HEK293 (cell line): ENCODE data around the gene IFT80.
A peak's percentile ranks its signal among the peaks of the same experiment; 100 is the strongest.

Source experiments
- CTCF ChIA-PET: fragments of 350-600 bp; formaldehyde crosslinking; extraction: SDS; loops from one replicate; lab custom pipeline; 2021; ENCODE audit warnings: antibody characterized with exemption; lab: Yijun Ruan, JAX
- POLR2A ChIA-PET: fragments of 300-600 bp; formaldehyde crosslinking; extraction: SDS; loops from one replicate; lab custom pipeline; 2020; ENCODE audit warnings: antibody characterized with exemption, inconsistent platforms; lab: Yijun Ruan, JAX
- H3K27ac ChIP-seq: fragments of 200-500 bp; sonication (Bioruptor generic); 2 replicates; pipeline ENCODE4 v1.5.1; 2014; ENCODE audit warnings: low read depth, low read length, control low read depth, inconsistent platforms; ENCODE audit errors: extremely low read depth
- H3K36me3 ChIP-seq, 2 experiments: fragments of 200-500 bp in 1 of 2; sonication (Bioruptor generic) in 1 of 2; 1 replicate in 1 of 2; 2 replicates in 1 of 2; pipeline ENCODE4 v1.5.1; 2014 to 2017; ENCODE audit warnings: inconsistent platforms in 2 of 2, low read length in 2 of 2; ENCODE audit not compliant: control insufficient read depth in 2 of 2, insufficient read depth in 1 of 2
- H3K4me1 ChIP-seq: fragments of 200-500 bp; sonication (Bioruptor generic); 2 replicates; pipeline ENCODE4 v1.5.1; 2014; ENCODE audit warnings: mild to moderate bottlenecking, low read length, inconsistent platforms; ENCODE audit not compliant: control insufficient read depth, insufficient read depth
- H3K4me3 ChIP-seq: 2 replicates; pipeline ENCODE4 v1.5.1; 2011; ENCODE audit warnings: low read depth, mild to moderate bottlenecking, control low read depth, low read length, moderate library complexity
- H3K9me3 ChIP-seq: fragments of 200-500 bp; sonication (Bioruptor generic); 2 replicates; pipeline ENCODE4 v1.5.1; 2014; ENCODE audit warnings: low read depth, low read length, inconsistent platforms; ENCODE audit not compliant: control insufficient read depth, insufficient read depth
- BCL11B ChIP-seq: fragments of 450-650 bp; formaldehyde crosslinking; IDR thresholded peaks from 2 replicates; pipeline ENCODE4 v1.5.1; 2016; ENCODE audit warnings: low read depth, missing biosample characterization, missing genetic modification characterization
- FEZF1 ChIP-seq: fragments of 450-650 bp; formaldehyde crosslinking; IDR thresholded peaks from 2 replicates; pipeline ENCODE4 v1.5.1; 2016; ENCODE audit warnings: missing biosample characterization, missing genetic modification characterization
- PRDM1 ChIP-seq: fragments of 450-650 bp; formaldehyde crosslinking; IDR thresholded peaks from 2 replicates; pipeline ENCODE4; 2016; ENCODE audit warnings: missing biosample characterization, missing genetic modification characterization
- SP3 ChIP-seq: fragments of 450-650 bp; formaldehyde crosslinking; IDR thresholded peaks from 2 replicates; pipeline ENCODE4 v1.5.1; 2016; ENCODE audit warnings: missing biosample characterization, missing genetic modification characterization
- ZBTB11 ChIP-seq: fragments of 450-650 bp; formaldehyde crosslinking; conservative IDR thresholded peaks from 2 replicates; pipeline ENCODE4 v1.5.1; 2016; ENCODE audit warnings: low read depth, missing biosample characterization, missing genetic modification characterization
- ZBTB20 ChIP-seq: fragments of 450-650 bp; formaldehyde crosslinking; IDR thresholded peaks from 2 replicates; pipeline ENCODE4 v1.5.1; 2016; ENCODE audit warnings: missing biosample characterization, missing genetic modification characterization
- ZBTB49 ChIP-seq: fragments of 450-650 bp; formaldehyde crosslinking; IDR thresholded peaks from 2 replicates; pipeline ENCODE4 v1.5.1; 2016; ENCODE audit warnings: missing biosample characterization, missing genetic modification characterization, low read depth
- ZBTB7A ChIP-seq: fragments of 450-650 bp; formaldehyde crosslinking; IDR thresholded peaks from 2 replicates; pipeline ENCODE4 v1.5.1; 2016; ENCODE audit warnings: low read depth, missing biosample characterization, missing genetic modification characterization
- ZFP3 ChIP-seq: fragments of 450-650 bp; formaldehyde crosslinking; IDR thresholded peaks from 2 replicates; pipeline ENCODE4 v1.5.1; 2016; ENCODE audit warnings: low read depth, missing biosample characterization, missing genetic modification characterization
- ZIC2 ChIP-seq: fragments of 450-650 bp; formaldehyde crosslinking; IDR thresholded peaks from 2 replicates; pipeline ENCODE4 v1.5.1; 2016; ENCODE audit warnings: missing biosample characterization, missing genetic modification characterization
- ZNF175 ChIP-seq: fragments of 450-650 bp; formaldehyde crosslinking; IDR thresholded peaks from 2 replicates; pipeline ENCODE4 v1.5.1; 2016; ENCODE audit warnings: missing biosample characterization, missing genetic modification characterization
- ZNF23 ChIP-seq: fragments of 450-650 bp; formaldehyde crosslinking; IDR thresholded peaks from 2 replicates; pipeline ENCODE4 v1.5.1; 2016; ENCODE audit warnings: missing biosample characterization, missing genetic modification characterization, borderline replicate concordance
- ZNF366 ChIP-seq: fragments of 450-650 bp; formaldehyde crosslinking; conservative IDR thresholded peaks from 2 replicates; pipeline ENCODE4 v1.5.1; 2016; ENCODE audit warnings: missing biosample characterization, missing genetic modification characterization
- ZNF423 ChIP-seq: fragments of 450-650 bp; formaldehyde crosslinking; IDR thresholded peaks from 2 replicates; pipeline ENCODE4 v1.5.1; 2016; ENCODE audit warnings: missing biosample characterization, missing genetic modification characterization
- ZNF449 ChIP-seq: fragments of 450-650 bp; formaldehyde crosslinking; IDR thresholded peaks from 2 replicates; pipeline ENCODE4 v1.5.1; 2017; ENCODE audit warnings: missing biosample characterization, mild to moderate bottlenecking, missing genetic modification characterization, moderate library complexity
- ZNF561 ChIP-seq: fragments of 450-650 bp; IDR thresholded peaks from 2 replicates; pipeline ENCODE4 v1.5.1; 2018; ENCODE audit warnings: missing biosample characterization, missing genetic modification characterization, borderline replicate concordance
- TF ChIP-seq, protein P1 (sequence below): fragments of 450-650 bp; formaldehyde crosslinking; optimal IDR thresholded peaks from 2 replicates; pipeline ENCODE3; 2016; ENCODE audit warnings: missing biosample characterization, mild to moderate bottlenecking, missing genetic modification characterization

The IFT80 gene

GRCh38 chr3:160401291-160402095 lies 2.5 kb upstream of the IFT80 start (continued):
- no peak for TF ChIP-seq ZBTB11
- TF ChIP-seq ZNF366 (tag by site-specific recombination) = peak; percentile 54; the same call in 1 of the 2 replicates
- TF ChIP-seq ZFP3 = no peak
- no peak for TF ChIP-seq ZBTB20
- TF ChIP-seq, all 188 proteins: peak for 4

- Histone ChIP-seq H3K4me3 (peak overlapping the region; percentile 72), H3K9me3 (no peaks in the 10 kb centered on the region), H3K36me3 (peaks cover 5 to 42% of the 10 kb centered on the region in 2 experiments; a peak in 2 of 3 replicates), H3K27ac (peak overlapping the region; percentile 91), H3K4me1 (no peaks in the 10 kb centered on the region)
- POLR2A ChIA-PET = interaction anchor here (0.9 to 1.4 kb wide), 2 partner anchors 11 to 49 kb away, joined by 4 to 7 read pairs; partner anchors contain the start of gene TRIM59
- TF ChIP-seq ZNF423 (tag by site-specific recombination) = no peak
- peak; percentile 16; the same call in 1 of the 2 replicates for TF ChIP-seq ZIC2 (tag by site-specific recombination)
- TF ChIP-seq ZNF449 (tag by site-specific recombination) = peak; percentile 63; the same call in 1 of the 2 replicates
- 0 out of 2 replicates have a peak, but pooled peaks have one; percentile 3 for TF ChIP-seq BCL11B
- TF ChIP-seq, protein P1, sequence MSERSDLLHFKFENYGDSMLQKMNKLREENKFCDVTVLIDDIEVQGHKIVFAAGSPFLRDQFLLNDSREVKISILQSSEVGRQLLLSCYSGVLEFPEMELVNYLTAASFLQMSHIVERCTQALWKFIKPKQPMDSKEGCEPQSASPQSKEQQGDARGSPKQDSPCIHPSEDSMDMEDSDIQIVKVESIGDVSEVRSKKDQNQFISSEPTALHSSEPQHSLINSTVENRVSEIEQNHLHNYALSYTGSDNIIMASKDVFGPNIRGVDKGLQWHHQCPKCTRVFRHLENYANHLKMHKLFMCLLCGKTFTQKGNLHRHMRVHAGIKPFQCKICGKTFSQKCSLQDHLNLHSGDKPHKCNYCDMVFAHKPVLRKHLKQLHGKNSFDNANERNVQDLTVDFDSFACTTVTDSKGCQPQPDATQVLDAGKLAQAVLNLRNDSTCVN (tag by site-specific recombination) = peak; percentile 58
- CTCF ChIA-PET = interaction anchor here (0.6 kb wide), 1 partner anchor 25 kb away, joined by 4 read pairs; no protein-coding TSS in a partner anchor
Observed at GRCh38 chr3:160400702-160401150, 1.7 kb upstream of the IFT80 start.

GRCh38 chr3:160400030-160400701 lies 1.1 kb upstream of the IFT80 start:
- ChIA-PET CTCF (interaction anchor here (0.6 kb wide), 1 partner anchor 61 kb away, joined by 4 read pairs; no protein-coding TSS in a partner anchor), POLR2A (interaction anchor here (0.7 to 1.6 kb wide), 4 partner anchors 9 to 164 kb away, joined by 3 to 9 read pairs (median 4); partner anchors contain the start of gene TRIM59)
- no peaks in the 10 kb centered on the region for H3K9me3 ChIP-seq
- peak overlapping the region; percentile 72 for H3K4me3 ChIP-seq
- peak overlapping the region; percentile 91 for H3K27ac ChIP-seq
- H3K4me1 ChIP-seq = no peaks in the 10 kb centered on the region
- peaks cover 0 to 38% of the 10 kb centered on the region in 2 experiments; a peak in 2 of 3 replicates for H3K36me3 ChIP-seq
- TF ChIP-seq ZBTB49 (tag by site-specific recombination) = no peak
- no peak for TF ChIP-seq ZBTB7A (tag by site-specific recombination)
- TF ChIP-seq FEZF1 = no peak
- TF ChIP-seq PRDM1 (tag by site-specific recombination) = peak; percentile 38; the same call in 1 of the 2 replicates
- no peak for TF ChIP-seq ZNF175 (tag by site-specific recombination)
- TF ChIP-seq ZBTB11 = no peak
- no peak for TF ChIP-seq ZNF561 (tag by site-specific recombination)
- TF ChIP-seq ZNF23 = no peak
- no peak for TF ChIP-seq SP3 (tag by site-specific recombination)
